HCT116 (cell line): ENCODE data around the gene KRT6A. TPM values are rescaled to one million over a fixed set of nuclear protein-coding genes. Genes with fewer than 3 reads are reported as not detected.

ENCODE experiments used
- ATAC-seq: fragments of 200-7000 bp; cut with Tn5 transposase; 2 replicates; pipeline ENCODE4 v1.9.1; 2020; ENCODE audit warnings: mild to moderate bottlenecking, moderate library complexity
- BruUV-seq: library from RNA; stranded (reverse); fragments of 400-500 nt; replicated peaks from 2 replicates; lab custom pipeline; 2021; lab: Mats Ljungman, UMichigan
- CTCF ChIA-PET: fragments of 300-600 bp; sonication (Branson Sonifier 250); formaldehyde crosslinking; loops from one replicate; lab custom pipeline; 2021; ENCODE audit warnings: antibody characterized with exemption; lab: Charles Lee
- POLR2A ChIA-PET: fragments of 300-600, 350-600 bp; sonication (Branson Sonifier 250); formaldehyde crosslinking; loops from one replicate; lab custom pipeline; 2021; ENCODE audit warnings: antibody characterized with exemption; lab: Charles Lee
- RAD21 ChIA-PET, 2 experiments: fragments of 300-600 bp; sonication (Branson Sonifier 250); formaldehyde crosslinking; loops; one replicate each; lab custom pipeline; 2023; ENCODE audit warnings: low total read pairs in 2 of 2; ENCODE audit not compliant: uncharacterized antibody in 2 of 2, unreplicated experiment in 2 of 2, low non-redundant PET in 1 of 2; lab: Charles Lee
- DNase-seq: peaks from one replicate; pipeline ENCODE4 v3.0.0-alpha.2; 2010; ENCODE audit warnings: low read depth, low spot score
- H2AFZ ChIP-seq: fragments of 200-600 bp; shearing (Covaris generic), sonication (generic); 2 replicates; pipeline ENCODE4 v1.6.1; 2017; ENCODE audit warnings: low read depth, mixed run types, mixed read lengths, antibody characterized with exemption, low read length; ENCODE audit not compliant: poor library complexity, severe bottlenecking
- H3K27ac ChIP-seq: 2 replicates; pipeline ENCODE4 v1.5.1; 2012; ENCODE audit warnings: low read depth, low read length
- H3K27me3 ChIP-seq: fragments of 200-600 bp; sonication (generic); 2 replicates; pipeline ENCODE4 v1.6.1; 2016; ENCODE audit warnings: mixed run types, low read length, mixed read lengths; ENCODE audit not compliant: insufficient read depth
- H3K36me3 ChIP-seq, 2 experiments: fragments of 200-500 bp in 1 of 2; fragments of 200-600 bp in 1 of 2; sonication (Bioruptor generic) in 1 of 2; sonication (generic) in 1 of 2; 2 replicates each; pipeline versions ENCODE4 v1.5.1 to v1.6.1; 2014 to 2016; ENCODE audit warnings: low read length in 2 of 2, inconsistent platforms in 1 of 2, mixed read lengths in 1 of 2, mixed run types in 1 of 2; ENCODE audit not compliant: insufficient read depth in 2 of 2, control insufficient read depth in 1 of 2
- H3K4me1 ChIP-seq, 2 experiments: fragments of 200-600 bp in 1 of 2; sonication (generic) in 1 of 2; 2 replicates each; pipeline versions ENCODE4 v1.5.1 to v1.6.1; 2012 to 2017; ENCODE audit warnings: low read length in 2 of 2, inconsistent platforms in 1 of 2, mild to moderate bottlenecking in 1 of 2, mixed read lengths in 1 of 2, mixed run types in 1 of 2, moderate library complexity in 1 of 2; ENCODE audit not compliant: insufficient read depth in 2 of 2, control insufficient read depth in 1 of 2
- H3K4me2 ChIP-seq: fragments of 200-600 bp; sonication (generic); 2 replicates; pipeline ENCODE4 v1.6.1; 2017; ENCODE audit warnings: mixed run types, low read length, mixed read lengths
- H3K4me3 ChIP-seq, 2 experiments: fragments of 200-600 bp in 1 of 2; sonication (generic) in 1 of 2; replicated peaks in 1 of 2; 2 replicates each; pipeline ENCODE4 v1.5.1; 2011 to 2016; ENCODE audit warnings: low read length in 2 of 2, control low read depth in 1 of 2, low read depth in 1 of 2, mild to moderate bottlenecking in 1 of 2, mixed read lengths in 1 of 2, mixed run types in 1 of 2
- H3K79me2 ChIP-seq: fragments of 200-600 bp; sonication (generic); 2 replicates; pipeline ENCODE4 v1.6.1; 2017; ENCODE audit warnings: mild to moderate bottlenecking, mixed run types, low read length, moderate library complexity, mixed read lengths; ENCODE audit not compliant: insufficient read depth
- H3K9ac ChIP-seq: fragments of 200-600 bp; sonication (generic); 2 replicates; pipeline ENCODE4 v1.6.1; 2016; ENCODE audit warnings: low read length, mixed read lengths
- H3K9me2 ChIP-seq: fragments of 200-600 bp; sonication (generic), shearing (Covaris generic); 2 replicates; pipeline ENCODE4 v1.6.1; 2017; ENCODE audit warnings: mixed run types, mild to moderate bottlenecking, moderate library complexity; ENCODE audit not compliant: insufficient read depth
- H3K9me3 ChIP-seq, 2 experiments: fragments of 200-500 bp in 1 of 2; fragments of 200-600 bp in 1 of 2; sonication (Bioruptor generic) in 1 of 2; sonication (generic) in 1 of 2; 2 replicates each; pipeline ENCODE4 v1.6.1; 2014 to 2017; ENCODE audit warnings: low read length in 2 of 2, mixed read lengths in 2 of 2, inconsistent platforms in 1 of 2, low read depth in 1 of 2, mild to moderate bottlenecking in 1 of 2, mixed run types in 1 of 2, moderate library complexity in 1 of 2; ENCODE audit not compliant: control insufficient read depth in 1 of 2, insufficient read depth in 1 of 2
- H4K20me1 ChIP-seq: fragments of 200-600 bp; sonication (generic), shearing (Covaris generic); 2 replicates; pipeline ENCODE4 v1.6.1; 2017; ENCODE audit warnings: mixed run types, mild to moderate bottlenecking, moderate library complexity; ENCODE audit not compliant: insufficient read depth
- EGR1 ChIP-seq: IDR thresholded peaks from 2 replicates; pipeline ENCODE4 v1.6.1; 2012; ENCODE audit warnings: low read depth
- ELF1 ChIP-seq: IDR thresholded peaks from 2 replicates; pipeline ENCODE4 v1.6.1; 2012; ENCODE audit warnings: low read depth, borderline replicate concordance
- EZH2phosphoT487 ChIP-seq: fragments of 200-600 bp; IDR thresholded peaks from 2 replicates; pipeline ENCODE4 v1.6.1; 2018; ENCODE audit warnings: antibody characterized with exemption, borderline replicate concordance
- JUND ChIP-seq: IDR thresholded peaks from 2 replicates; pipeline ENCODE4 v1.6.1; 2012
- POLR2AphosphoS5 ChIP-seq: IDR thresholded peaks from 2 replicates; pipeline ENCODE4 v1.6.1; 2011; ENCODE audit warnings: mild to moderate bottlenecking, low read depth, low read length, moderate library complexity
- YY1 ChIP-seq: IDR thresholded peaks from 2 replicates; pipeline ENCODE4 v1.6.1; 2011; ENCODE audit warnings: low read length, low read depth, moderate library complexity, mild to moderate bottlenecking; ENCODE audit not compliant: insufficient replicate concordance; ENCODE audit errors: extremely low read depth
- ZFX ChIP-seq: fragments of 450-650 bp; IDR thresholded peaks from 2 replicates; pipeline ENCODE4 v1.6.1; 2017
- intact Hi-C: fragments of 100-400 bp; cut with micrococcal nuclease; formaldehyde crosslinking; loops from 2 replicates; pipeline ENCODE4 v1.10.0; 2022
- total RNA-seq: library from RNA; stranded (reverse); gene quantifications from one replicate; pipeline ENCODE4 v1.2.1, GENCODE V29; 2021; ENCODE audit not compliant: unreplicated experiment
- TF ChIP-seq, protein P1 (sequence below): IDR thresholded peaks from 2 replicates; pipeline ENCODE4 v1.6.1; 2012
- TF ChIP-seq, protein P2 (sequence below): IDR thresholded peaks from 2 replicates; pipeline ENCODE4 v1.6.1; 2012
- TF ChIP-seq, protein P3 (sequence below): IDR thresholded peaks from 2 replicates; pipeline ENCODE4 v1.6.1; 2011; ENCODE audit warnings: mild to moderate bottlenecking, low read length, moderate library complexity; ENCODE audit not compliant: insufficient replicate concordance; ENCODE audit errors: extremely low read depth
- TF ChIP-seq, protein P4 (sequence below): IDR thresholded peaks from 2 replicates; pipeline ENCODE4 v1.6.1; 2012; ENCODE audit warnings: low read depth

KRT6A gene
- total RNA-seq, 1 experiment from 2014 or later, result 0.66 TPM

DNA sequence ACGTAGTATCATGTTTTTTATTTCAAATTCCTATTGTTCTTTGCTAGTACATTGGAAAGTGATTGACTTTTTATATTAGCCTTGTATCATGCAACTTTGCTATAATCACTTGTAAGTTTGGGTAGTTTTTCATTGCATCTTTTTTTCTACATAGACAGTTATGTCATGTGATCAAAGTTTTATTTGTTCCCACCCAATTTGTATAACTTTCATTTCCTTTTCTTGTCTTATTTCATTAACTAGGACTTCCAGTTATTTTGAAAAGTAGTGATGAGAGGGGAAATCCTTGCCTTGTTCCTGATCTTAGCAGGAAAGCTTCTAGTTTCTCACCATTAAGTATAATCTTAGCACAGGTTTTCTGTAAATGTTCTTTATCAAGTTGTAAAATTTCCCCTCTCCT, 9.8 kb upstream of the KRT6A start:
- no peak for ATAC-seq
- CTCF ChIA-PET, result no interaction called here
- no peak for DNase-seq
- Histone ChIP-seq H2AFZ (peak overlapping the region; percentile 10), H3K27me3 (no peaks in the 10 kb centered on the region), H3K27ac (no peak overlapping the region), H4K20me1 (no peaks in the 10 kb centered on the region), H3K36me3 (no peaks in the 10 kb centered on the region)
- intact Hi-C loops, result no loop called here
- no TSS peak for BruUV-seq
- RAD21 ChIA-PET, result no interaction called here
- TF ChIP-seq ZFX, result no peak
- TF ChIP-seq POLR2AphosphoS5, result no peak
- no peak for TF ChIP-seq EGR1
- no peak for TF ChIP-seq ELF1
- no peak for TF ChIP-seq YY1
- TF ChIP-seq, protein P1, sequence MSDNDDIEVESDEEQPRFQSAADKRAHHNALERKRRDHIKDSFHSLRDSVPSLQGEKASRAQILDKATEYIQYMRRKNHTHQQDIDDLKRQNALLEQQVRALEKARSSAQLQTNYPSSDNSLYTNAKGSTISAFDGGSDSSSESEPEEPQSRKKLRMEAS, result no peak
- TF ChIP-seq, protein P2, sequence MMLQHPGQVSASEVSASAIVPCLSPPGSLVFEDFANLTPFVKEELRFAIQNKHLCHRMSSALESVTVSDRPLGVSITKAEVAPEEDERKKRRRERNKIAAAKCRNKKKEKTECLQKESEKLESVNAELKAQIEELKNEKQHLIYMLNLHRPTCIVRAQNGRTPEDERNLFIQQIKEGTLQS, result no peak
- no peak for TF ChIP-seq EZH2phosphoT487
- TF ChIP-seq, protein P3, sequence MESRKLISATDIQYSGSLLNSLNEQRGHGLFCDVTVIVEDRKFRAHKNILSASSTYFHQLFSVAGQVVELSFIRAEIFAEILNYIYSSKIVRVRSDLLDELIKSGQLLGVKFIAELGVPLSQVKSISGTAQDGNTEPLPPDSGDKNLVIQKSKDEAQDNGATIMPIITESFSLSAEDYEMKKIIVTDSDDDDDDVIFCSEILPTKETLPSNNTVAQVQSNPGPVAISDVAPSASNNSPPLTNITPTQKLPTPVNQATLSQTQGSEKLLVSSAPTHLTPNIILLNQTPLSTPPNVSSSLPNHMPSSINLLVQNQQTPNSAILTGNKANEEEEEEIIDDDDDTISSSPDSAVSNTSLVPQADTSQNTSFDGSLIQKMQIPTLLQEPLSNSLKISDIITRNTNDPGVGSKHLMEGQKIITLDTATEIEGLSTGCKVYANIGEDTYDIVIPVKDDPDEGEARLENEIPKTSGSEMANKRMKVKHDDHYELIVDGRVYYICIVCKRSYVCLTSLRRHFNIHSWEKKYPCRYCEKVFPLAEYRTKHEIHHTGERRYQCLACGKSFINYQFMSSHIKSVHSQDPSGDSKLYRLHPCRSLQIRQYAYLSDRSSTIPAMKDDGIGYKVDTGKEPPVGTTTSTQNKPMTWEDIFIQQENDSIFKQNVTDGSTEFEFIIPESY, result no peak
- TF ChIP-seq, protein P4, sequence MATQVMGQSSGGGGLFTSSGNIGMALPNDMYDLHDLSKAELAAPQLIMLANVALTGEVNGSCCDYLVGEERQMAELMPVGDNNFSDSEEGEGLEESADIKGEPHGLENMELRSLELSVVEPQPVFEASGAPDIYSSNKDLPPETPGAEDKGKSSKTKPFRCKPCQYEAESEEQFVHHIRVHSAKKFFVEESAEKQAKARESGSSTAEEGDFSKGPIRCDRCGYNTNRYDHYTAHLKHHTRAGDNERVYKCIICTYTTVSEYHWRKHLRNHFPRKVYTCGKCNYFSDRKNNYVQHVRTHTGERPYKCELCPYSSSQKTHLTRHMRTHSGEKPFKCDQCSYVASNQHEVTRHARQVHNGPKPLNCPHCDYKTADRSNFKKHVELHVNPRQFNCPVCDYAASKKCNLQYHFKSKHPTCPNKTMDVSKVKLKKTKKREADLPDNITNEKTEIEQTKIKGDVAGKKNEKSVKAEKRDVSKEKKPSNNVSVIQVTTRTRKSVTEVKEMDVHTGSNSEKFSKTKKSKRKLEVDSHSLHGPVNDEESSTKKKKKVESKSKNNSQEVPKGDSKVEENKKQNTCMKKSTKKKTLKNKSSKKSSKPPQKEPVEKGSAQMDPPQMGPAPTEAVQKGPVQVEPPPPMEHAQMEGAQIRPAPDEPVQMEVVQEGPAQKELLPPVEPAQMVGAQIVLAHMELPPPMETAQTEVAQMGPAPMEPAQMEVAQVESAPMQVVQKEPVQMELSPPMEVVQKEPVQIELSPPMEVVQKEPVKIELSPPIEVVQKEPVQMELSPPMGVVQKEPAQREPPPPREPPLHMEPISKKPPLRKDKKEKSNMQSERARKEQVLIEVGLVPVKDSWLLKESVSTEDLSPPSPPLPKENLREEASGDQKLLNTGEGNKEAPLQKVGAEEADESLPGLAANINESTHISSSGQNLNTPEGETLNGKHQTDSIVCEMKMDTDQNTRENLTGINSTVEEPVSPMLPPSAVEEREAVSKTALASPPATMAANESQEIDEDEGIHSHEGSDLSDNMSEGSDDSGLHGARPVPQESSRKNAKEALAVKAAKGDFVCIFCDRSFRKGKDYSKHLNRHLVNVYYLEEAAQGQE, result no peak
- no peak for TF ChIP-seq JUND
- TF ChIP-seq, all 23 proteins: peak for 0
- POLR2A ChIA-PET, result no interaction called here
- H3K9ac ChIP-seq, result no peak overlapping the region
- H3K9me3 ChIP-seq, result no peaks in the 10 kb centered on the region
- H3K4me1 ChIP-seq, result peaks cover 0 to 37% of the 10 kb centered on the region in 2 experiments; a peak in 3 of 4 replicates
- no peaks in the 10 kb centered on the region for H3K79me2 ChIP-seq
- no peak overlapping the region for H3K4me3 ChIP-seq
- H3K9me2 ChIP-seq, result no peaks in the 10 kb centered on the region
- H3K4me2 ChIP-seq, result no peak overlapping the region
